ENCODE measurements around the gene SLC5A11.

Gene SLC5A11

GRCh38 chr16:24925163-24925562, 79.4 kb downstream of the SLC5A11 start:
- no peak for DNase-seq

- DNase-seq = no peak
Observed at GRCh38 chr16:24929409-24929808, 83.6 kb downstream of the SLC5A11 start.

- no peak for DNase-seq
Observed at GRCh38 chr16:24930440-24930839, 84.7 kb downstream of the SLC5A11 start.

- DNase-seq = no peak
Observed at GRCh38 chr16:24931091-24931490, 85.3 kb downstream of the SLC5A11 start.

- no peak for DNase-seq
Observed at GRCh38 chr16:24935336-24935735, 89.6 kb downstream of the SLC5A11 start.

- no peak for DNase-seq
Observed at GRCh38 chr16:24936151-24936550, 90.4 kb downstream of the SLC5A11 start.

GRCh38 chr16:24939224-24939623, 93.5 kb downstream of the SLC5A11 start:
- no peak for DNase-seq

- DNase-seq = no peak
Observed at GRCh38 chr16:24939738-24940137, 94.0 kb downstream of the SLC5A11 start.

GRCh38 chr16:24943471-24943870, 97.7 kb downstream of the SLC5A11 start:
- DNase-seq = no peak

- no peak for DNase-seq
Observed at GRCh38 chr16:24944206-24944605, 98.4 kb downstream of the SLC5A11 start.

GRCh38 chr16:24946155-24946554, 100.4 kb downstream of the SLC5A11 start:
- DNase-seq = no peak

GRCh38 chr16:24950275-24950674, 104.5 kb downstream of the SLC5A11 start:
- no peak for DNase-seq

- DNase-seq = peak; percentile 7 to 24 (median 17)
Observed at GRCh38 chr16:24953306-24953705, 107.5 kb downstream of the SLC5A11 start.

GRCh38 chr16:24953721-24954120, 108.0 kb downstream of the SLC5A11 start:
- DNase-seq = no peak

- no peak for DNase-seq
Observed at GRCh38 chr16:24954137-24954536, 108.4 kb downstream of the SLC5A11 start.

- no peak for DNase-seq
Observed at GRCh38 chr16:24955975-24956731, 110.4 kb downstream of the SLC5A11 start.

- no peak for DNase-seq
Observed at GRCh38 chr16:24957887-24958286, 112.1 kb downstream of the SLC5A11 start.

All from suppressor macrophage treated with lipopolysaccharide for 1 hour (primary cell).